HG03558 (cell line): ENCODE measurements around the gene USH2A.
A peak's percentile ranks its signal among the peaks of the same experiment; 100 is the strongest.

Experiments
- ATAC-seq: cut with Tn5 transposase; IDR thresholded peaks from one replicate; pipeline ENCODE4 v1.9.1; 2021; ENCODE audit warnings: moderate number of reproducible peaks; ENCODE audit not compliant: unreplicated experiment; ENCODE audit errors: extremely low read depth

USH2A gene

GRCh38 chr1:215589650-215590435, 833.4 kb downstream of the USH2A start:
- ATAC-seq, result no peak

- peak; percentile 35 for ATAC-seq
Observed at GRCh38 chr1:215584389-215584788, 838.9 kb downstream of the USH2A start.

- no peak for ATAC-seq
Observed at GRCh38 chr1:215583185-215583749, 840.0 kb downstream of the USH2A start.

GRCh38 chr1:215581896-215582295, 841.4 kb downstream of the USH2A start:
- ATAC-seq, result no peak
